GM12891 (cell line): ENCODE data around the gene ACTR3C.
"Not testable (repeated sequence)": the region's sequence is repeated elsewhere in the genome, so short reads cannot be mapped to it uniquely, and the experiment has no call there.

Experiments used
- PAX5 ChIP-seq: IDR thresholded peaks from 2 replicates; pipeline ENCODE4 v1.6.1; 2011; ENCODE audit warnings: low read length, moderate library complexity, mild to moderate bottlenecking; ENCODE audit not compliant: insufficient read depth, severe bottlenecking
- POLR2A ChIP-seq: IDR thresholded peaks from 2 replicates; pipeline ENCODE4 v1.6.1; 2011; ENCODE audit warnings: low read depth, low read length, control low read depth
- POLR2AphosphoS5 ChIP-seq: IDR thresholded peaks from 2 replicates; pipeline ENCODE4 v1.6.1; 2011; ENCODE audit warnings: low read depth, low read length, control low read depth

- TF ChIP-seq POLR2A, POLR2AphosphoS5, PAX5: not testable (repeated sequence)
Observed at GRCh38 chr7:150242935-150243334, 80.4 kb downstream of the ACTR3C start.
